K562 (cell line): ENCODE results near the gene MIDN. TPM values are rescaled to one million over a fixed set of nuclear protein-coding genes. Genes with fewer than 3 reads are reported as not detected.

Experiments
- ADNP ChIP-seq: fragments of 200-800 bp; sonication (Bioruptor generic); IDR thresholded peaks from 2 replicates; pipeline ENCODE4 v1.6.1; 2016; ENCODE audit warnings: missing genetic modification characterization, missing compliant biosample characterization
- ELF4 ChIP-seq: fragments of 450-650 bp; formaldehyde crosslinking; IDR thresholded peaks from 2 replicates; pipeline ENCODE4 v1.4.0; 2022; ENCODE audit warnings: missing genetic modification characterization
- GABPA ChIP-seq: fragments of 200-800 bp; sonication (Bioruptor generic); conservative IDR thresholded peaks from 2 replicates; pipeline ENCODE4 v1.6.1; 2016; ENCODE audit warnings: low read depth, missing genetic modification characterization, missing compliant biosample characterization
- HMGN3 ChIP-seq: IDR thresholded peaks from 2 replicates; pipeline ENCODE4 v1.6.1; 2011; ENCODE audit warnings: borderline replicate concordance, low read depth, mild to moderate bottlenecking, mixed read lengths, low read length; ENCODE audit not compliant: insufficient read length; ENCODE audit errors: extremely low read depth
- KAT2B ChIP-seq: IDR thresholded peaks from one replicate; pipeline ENCODE4 v1.6.1; 2012; ENCODE audit warnings: low read depth, mild to moderate bottlenecking, control low read depth, inconsistent platforms, low read length, moderate library complexity
- KAT8 ChIP-seq: fragments of 450-650 bp; IDR thresholded peaks from 2 replicates; pipeline ENCODE4 v1.6.1; 2016; ENCODE audit warnings: low read depth, mild to moderate bottlenecking
- NRF1 ChIP-seq, 2 experiments: fragments of 450-650 bp; IDR thresholded peaks in 1 of 2; conservative IDR thresholded peaks in 1 of 2; 2 replicates each; pipeline ENCODE4 v1.6.1; 2014; ENCODE audit warnings: mild to moderate bottlenecking in 2 of 2
- OTX1 ChIP-seq: fragments of 450-650 bp; formaldehyde crosslinking; IDR thresholded peaks from 2 replicates; pipeline ENCODE4 v1.4.0; 2022; ENCODE audit warnings: mild to moderate bottlenecking
- PTBP1 ChIP-seq: fragments of 200-400 bp; formaldehyde crosslinking; IDR thresholded peaks from 2 replicates; pipeline ENCODE4 v1.6.1; 2017; ENCODE audit warnings: low read depth, low read length
- SMAD3 ChIP-seq: fragments of 450-650 bp; formaldehyde crosslinking; conservative IDR thresholded peaks from 2 replicates; pipeline ENCODE4 v1.4.0; 2020; ENCODE audit warnings: mild to moderate bottlenecking
- ZKSCAN1 ChIP-seq: fragments of 150-350 bp; IDR thresholded peaks from 2 replicates; pipeline ENCODE4 v1.6.1; 2016; ENCODE audit warnings: low read depth, low read length
- ZNF174 ChIP-seq: fragments of 250-450 bp; sonication (Bioruptor Pico); IDR thresholded peaks from 2 replicates; pipeline ENCODE4 v1.4.0; 2020; ENCODE audit warnings: mild to moderate bottlenecking
- ZNF324 ChIP-seq: fragments of 250-450 bp; sonication (Bioruptor Pico); IDR thresholded peaks from 2 replicates; pipeline ENCODE4 v1.4.0; 2020; ENCODE audit warnings: mild to moderate bottlenecking
- polyA plus RNA-seq, 8 experiments: library from polyadenylated mRNA; depleted of rRNA in 4 of 8; stranded (reverse) in 5 of 8; unstranded in 3 of 8; fragments of >200 nt; fragmentation: Nextera tagmentation in 2 of 8; fragmentation: Illumina TruSeq in 1 of 8; extraction: Ambion mirVana in 2 of 8; extraction: Trizol in 1 of 8; gene quantifications; 2 replicates each; pipeline versions ENCODE4 v1.2.1 to v1.2.3, GENCODE V29; 2011 to 2014; ENCODE audit warnings: inconsistent platforms in 1 of 8, missing spikeins in 1 of 8
- total RNA-seq, 7 experiments: library from RNA; depleted of rRNA in 6 of 7; stranded (reverse); fragments of >200 nt in 6 of 7; fragmentation: Illumina TruSeq in 2 of 7; extraction: Trizol in 2 of 7; gene quantifications; 2 replicates each; pipeline versions ENCODE4 v1.2.1 to v1.2.3, GENCODE V29; 2011 to 2021; ENCODE audit warnings: low replicate concordance in 1 of 7
- TF ChIP-seq, protein P1 (sequence below): IDR thresholded peaks from 2 replicates; pipeline ENCODE4 v1.6.1; 2016; ENCODE audit warnings: missing genetic modification characterization, missing compliant biosample characterization
- TF ChIP-seq, protein P2 (sequence below): fragments of 450-650 bp; conservative IDR thresholded peaks from 2 replicates; pipeline ENCODE4 v1.6.1; 2016; ENCODE audit warnings: missing genetic modification characterization, low read depth, mild to moderate bottlenecking, control low read depth, missing compliant biosample characterization
- TF ChIP-seq, protein P3 (sequence below): fragments of 450-650 bp; conservative IDR thresholded peaks from 2 replicates; pipeline ENCODE4 v1.6.1; 2016; ENCODE audit warnings: missing genetic modification characterization, low read depth, mild to moderate bottlenecking, missing compliant biosample characterization, moderate library complexity
- TF ChIP-seq, protein P4 (sequence below): fragments of 450-650 bp; formaldehyde crosslinking; IDR thresholded peaks from 2 replicates; pipeline ENCODE4 v1.4.0; 2022; ENCODE audit warnings: missing genetic modification characterization
- TF ChIP-seq, protein P5 (sequence below): fragments of 450-650 bp; IDR thresholded peaks from 2 replicates; pipeline ENCODE4 v1.6.1; 2016; ENCODE audit warnings: missing biosample characterization, missing genetic modification characterization

MIDN gene
- total and polyA plus RNA-seq, 9 of the 15 experiments (the other 6 are each of a cell fraction or from before 2014, with no cell fraction given) = 0.17 to 120 (median 10.1) TPM

DNA sequence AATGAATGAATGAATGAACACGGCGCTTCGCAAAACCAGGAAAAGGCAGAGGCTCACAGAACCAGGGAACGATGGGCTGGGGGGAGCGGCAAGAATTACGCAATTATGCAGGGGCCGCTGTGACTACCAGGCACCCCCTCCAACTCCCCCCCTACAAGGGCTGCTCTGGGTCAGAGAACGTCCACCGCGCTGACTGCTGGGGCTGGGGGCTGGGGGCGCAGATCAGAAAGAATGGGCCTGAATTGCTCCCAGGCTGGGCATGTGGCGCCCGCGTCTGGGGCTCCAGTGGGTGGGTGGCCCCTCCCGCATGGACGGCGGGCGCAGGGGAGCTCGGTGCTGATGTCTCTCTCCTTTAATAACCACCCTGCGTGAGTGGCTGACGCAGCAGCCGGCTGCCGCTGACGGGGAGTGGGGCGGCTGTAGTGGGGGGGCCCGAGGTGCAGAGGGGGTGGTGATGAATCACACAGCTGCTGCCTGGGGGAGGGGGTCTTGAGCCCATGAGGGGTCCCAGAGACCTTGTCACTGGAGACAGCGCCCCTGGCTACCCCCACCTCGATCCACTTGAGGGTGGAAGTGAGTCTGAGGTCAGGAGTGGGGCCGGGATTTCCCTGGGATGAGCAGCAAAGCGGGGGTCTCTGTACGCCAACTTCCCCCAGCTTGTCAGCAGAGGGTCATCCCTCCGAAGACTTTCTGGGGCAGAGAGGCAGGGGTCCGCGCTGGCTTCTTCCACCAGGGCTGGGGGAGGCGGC, 19.3 kb downstream of the MIDN start (continued):
- TF ChIP-seq, protein P1, sequence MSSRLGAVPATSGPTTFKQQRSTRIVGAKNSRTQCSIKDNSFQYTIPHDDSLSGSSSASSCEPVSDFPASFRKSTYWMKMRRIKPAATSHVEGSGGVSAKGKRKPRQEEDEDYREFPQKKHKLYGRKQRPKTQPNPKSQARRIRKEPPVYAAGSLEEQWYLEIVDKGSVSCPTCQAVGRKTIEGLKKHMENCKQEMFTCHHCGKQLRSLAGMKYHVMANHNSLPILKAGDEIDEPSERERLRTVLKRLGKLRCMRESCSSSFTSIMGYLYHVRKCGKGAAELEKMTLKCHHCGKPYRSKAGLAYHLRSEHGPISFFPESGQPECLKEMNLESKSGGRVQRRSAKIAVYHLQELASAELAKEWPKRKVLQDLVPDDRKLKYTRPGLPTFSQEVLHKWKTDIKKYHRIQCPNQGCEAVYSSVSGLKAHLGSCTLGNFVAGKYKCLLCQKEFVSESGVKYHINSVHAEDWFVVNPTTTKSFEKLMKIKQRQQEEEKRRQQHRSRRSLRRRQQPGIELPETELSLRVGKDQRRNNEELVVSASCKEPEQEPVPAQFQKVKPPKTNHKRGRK (tag) = no peak
- TF ChIP-seq ZNF174 (CRISPR knock-in tag) (no peak), NRF1 (conservative IDR thresholded peaks at IDR 0.05 in 1 of 2, IDR thresholded peaks at IDR 0.05 in 1 of 2) (peak in 1 of 2 experiments; percentile 3; a peak in 1 of 4 replicates), KAT8 (no peak), KAT2B (no peak), HMGN3 (peak; percentile 21), ADNP (no peak), ELF4 (CRISPR knock-in tag) (no peak), PTBP1 (no peak), ZNF324 (CRISPR knock-in tag) (no peak), SMAD3 (no peak), ZKSCAN1 (no peak), GABPA (no peak), OTX1 (CRISPR knock-in tag) (no peak)
- TF ChIP-seq, protein P2, sequence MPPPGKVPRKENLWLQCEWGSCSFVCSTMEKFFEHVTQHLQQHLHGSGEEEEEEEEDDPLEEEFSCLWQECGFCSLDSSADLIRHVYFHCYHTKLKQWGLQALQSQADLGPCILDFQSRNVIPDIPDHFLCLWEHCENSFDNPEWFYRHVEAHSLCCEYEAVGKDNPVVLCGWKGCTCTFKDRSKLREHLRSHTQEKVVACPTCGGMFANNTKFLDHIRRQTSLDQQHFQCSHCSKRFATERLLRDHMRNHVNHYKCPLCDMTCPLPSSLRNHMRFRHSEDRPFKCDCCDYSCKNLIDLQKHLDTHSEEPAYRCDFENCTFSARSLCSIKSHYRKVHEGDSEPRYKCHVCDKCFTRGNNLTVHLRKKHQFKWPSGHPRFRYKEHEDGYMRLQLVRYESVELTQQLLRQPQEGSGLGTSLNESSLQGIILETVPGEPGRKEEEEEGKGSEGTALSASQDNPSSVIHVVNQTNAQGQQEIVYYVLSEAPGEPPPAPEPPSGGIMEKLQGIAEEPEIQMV (tag) = no peak
- TF ChIP-seq, protein P3, sequence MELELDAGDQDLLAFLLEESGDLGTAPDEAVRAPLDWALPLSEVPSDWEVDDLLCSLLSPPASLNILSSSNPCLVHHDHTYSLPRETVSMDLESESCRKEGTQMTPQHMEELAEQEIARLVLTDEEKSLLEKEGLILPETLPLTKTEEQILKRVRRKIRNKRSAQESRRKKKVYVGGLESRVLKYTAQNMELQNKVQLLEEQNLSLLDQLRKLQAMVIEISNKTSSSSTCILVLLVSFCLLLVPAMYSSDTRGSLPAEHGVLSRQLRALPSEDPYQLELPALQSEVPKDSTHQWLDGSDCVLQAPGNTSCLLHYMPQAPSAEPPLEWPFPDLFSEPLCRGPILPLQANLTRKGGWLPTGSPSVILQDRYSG (tag) = no peak
- TF ChIP-seq, protein P4, sequence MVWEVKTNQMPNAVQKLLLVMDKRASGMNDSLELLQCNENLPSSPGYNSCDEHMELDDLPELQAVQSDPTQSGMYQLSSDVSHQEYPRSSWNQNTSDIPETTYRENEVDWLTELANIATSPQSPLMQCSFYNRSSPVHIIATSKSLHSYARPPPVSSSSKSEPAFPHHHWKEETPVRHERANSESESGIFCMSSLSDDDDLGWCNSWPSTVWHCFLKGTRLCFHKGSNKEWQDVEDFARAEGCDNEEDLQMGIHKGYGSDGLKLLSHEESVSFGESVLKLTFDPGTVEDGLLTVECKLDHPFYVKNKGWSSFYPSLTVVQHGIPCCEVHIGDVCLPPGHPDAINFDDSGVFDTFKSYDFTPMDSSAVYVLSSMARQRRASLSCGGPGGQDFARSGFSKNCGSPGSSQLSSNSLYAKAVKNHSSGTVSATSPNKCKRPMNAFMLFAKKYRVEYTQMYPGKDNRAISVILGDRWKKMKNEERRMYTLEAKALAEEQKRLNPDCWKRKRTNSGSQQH (CRISPR knock-in tag) = no peak
- TF ChIP-seq, protein P5, sequence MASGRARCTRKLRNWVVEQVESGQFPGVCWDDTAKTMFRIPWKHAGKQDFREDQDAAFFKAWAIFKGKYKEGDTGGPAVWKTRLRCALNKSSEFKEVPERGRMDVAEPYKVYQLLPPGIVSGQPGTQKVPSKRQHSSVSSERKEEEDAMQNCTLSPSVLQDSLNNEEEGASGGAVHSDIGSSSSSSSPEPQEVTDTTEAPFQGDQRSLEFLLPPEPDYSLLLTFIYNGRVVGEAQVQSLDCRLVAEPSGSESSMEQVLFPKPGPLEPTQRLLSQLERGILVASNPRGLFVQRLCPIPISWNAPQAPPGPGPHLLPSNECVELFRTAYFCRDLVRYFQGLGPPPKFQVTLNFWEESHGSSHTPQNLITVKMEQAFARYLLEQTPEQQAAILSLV = peak; percentile 65; the same call in 1 of the 2 replicates
